Activated CD8-positive, alpha-beta T cell treated with anti-CD3 and anti-CD28 coated beads for 36 hours (primary cell): Measurements from ENCODE around the gene TUBA4A. TPM values are rescaled to one million over a fixed set of nuclear protein-coding genes. Genes with fewer than 3 reads are reported as not detected.

Source experiments
- ATAC-seq: fragments of 200-7000 bp; cut with Tn5 transposase; one replicate; pipeline ENCODE4 v1.10.0; 2021; ENCODE audit warnings: mild to moderate bottlenecking, moderate library complexity
- CTCF ChIA-PET: fragments of 350-600 bp; sonication (Branson Sonifier 250); formaldehyde crosslinking; loops from one replicate; lab custom pipeline; 2021; ENCODE audit warnings: antibody characterized with exemption; lab: Charles Lee
- POLR2A ChIA-PET: fragments of 350-600 bp; sonication (Branson Sonifier 250); formaldehyde crosslinking; loops from one replicate; lab custom pipeline; 2021; ENCODE audit warnings: antibody characterized with exemption; lab: Charles Lee
- DNase-seq: peaks from one replicate; pipeline ENCODE4 v3.0.0-alpha.2; 2020
- H3K27ac Mint-ChIP-seq: one replicate; pipeline ENCODE4 v1.8.0; 2021; ENCODE audit warnings: mild to moderate bottlenecking, mixed read lengths
- H3K27me3 Mint-ChIP-seq: one replicate; pipeline ENCODE4 v1.8.0; 2021; ENCODE audit warnings: mixed read lengths
- H3K36me3 Mint-ChIP-seq: one replicate; pipeline ENCODE4 v1.8.0; 2021; ENCODE audit warnings: low read depth, mixed read lengths
- H3K4me1 Mint-ChIP-seq: one replicate; pipeline ENCODE4 v1.8.0; 2021; ENCODE audit warnings: low read depth, mixed read lengths
- H3K4me3 Mint-ChIP-seq: one replicate; pipeline ENCODE4 v1.8.0; 2021; ENCODE audit warnings: mild to moderate bottlenecking, moderate library complexity, mixed read lengths
- H3K9me3 Mint-ChIP-seq: one replicate; pipeline ENCODE4 v1.8.0; 2021; ENCODE audit warnings: mixed read lengths
- CTCF ChIP-seq: fragments of 200-600 bp; IDR thresholded peaks from one replicate; pipeline ENCODE4 v1.8.0; 2022; ENCODE audit warnings: antibody characterized with exemption, mild to moderate bottlenecking
- intact Hi-C: fragments of 100-400 bp; cut with micrococcal nuclease; formaldehyde crosslinking; loops from one replicate; pipeline ENCODE4 v1.10.0; 2022
- total RNA-seq, 2 experiments: library from RNA; stranded (reverse); gene quantifications; one replicate each; pipeline ENCODE4 v1.2.3, GENCODE V29; 2021

Gene TUBA4A
- total RNA-seq, 2 experiments from 2014 or later: 226 TPM

- TF ChIP-seq CTCF: no peak
- Mint-ChIP-seq H3K9me3 (no peaks in the 10 kb centered on the region), H3K27ac (no peak overlapping the region), H3K4me1 (peaks cover 38% of the 10 kb centered on the region), H3K27me3 (no peaks in the 10 kb centered on the region), H3K36me3 (peaks cover 51% of the 10 kb centered on the region), H3K4me3 (no peak overlapping the region)
- ATAC-seq: no peak
- intact Hi-C loops: loop anchor here (5.0 kb wide), 1 partner anchor 52 kb away; the partner anchor contains the start of gene NHEJ1
- no peak for DNase-seq
- POLR2A ChIA-PET: interaction anchor here (1.0 to 3.8 kb wide), 2 partner anchors 14 to 35 kb away, joined by 3 to 15 read pairs; no protein-coding TSS in a partner anchor
- CTCF ChIA-PET: interaction anchor here (1.1 to 6.7 kb wide), 3 partner anchors 37 to 81 kb away, joined by 3 to 49 read pairs (median 13); partner anchors contain the start of gene SLC23A3
Measured at GRCh38 chr2:219214141-219214540, 39.6 kb downstream of the TUBA4A start.

GRCh38 chr2:219213486-219214071, 40.1 kb downstream of the TUBA4A start:
- Mint-ChIP-seq H3K27me3 (no peaks in the 10 kb centered on the region), H3K27ac (no peak overlapping the region), H3K9me3 (no peaks in the 10 kb centered on the region), H3K36me3 (peaks cover 49% of the 10 kb centered on the region), H3K4me1 (peaks cover 41% of the 10 kb centered on the region), H3K4me3 (no peak overlapping the region)
- no peak for DNase-seq
- intact Hi-C loops: loop anchor here (5.0 kb wide), 1 partner anchor 51 kb away; the partner anchor contains the start of gene NHEJ1
- ChIA-PET CTCF (interaction anchor here (3.4 to 6.7 kb wide), 3 partner anchors 41 to 82 kb away, joined by 13 to 49 read pairs (median 22); partner anchors contain the start of genes NHEJ1 and SLC23A3), POLR2A (interaction anchor here (1.5 kb wide), 1 partner anchor 13 kb away, joined by 4 read pairs; no protein-coding TSS in a partner anchor)
- TF ChIP-seq CTCF: no peak
- no peak for ATAC-seq

- H3K27ac Mint-ChIP-seq: no peak overlapping the region
- H3K36me3 Mint-ChIP-seq: peaks cover 48% of the 10 kb centered on the region
- peaks cover 46% of the 10 kb centered on the region for H3K4me1 Mint-ChIP-seq
- POLR2A ChIA-PET: interaction anchor here (1.3 to 1.5 kb wide), 3 partner anchors 9 to 64 kb away, joined by 3 to 4 read pairs (median 3); no protein-coding TSS in a partner anchor
- CTCF ChIA-PET: interaction anchor here (3.4 to 6.7 kb wide), 3 partner anchors 40 to 82 kb away, joined by 13 to 49 read pairs (median 22); partner anchors contain the start of genes NHEJ1 and SLC23A3
- no peak for TF ChIP-seq CTCF
- ATAC-seq (no peak), DNase-seq (no peak)
- H3K9me3 Mint-ChIP-seq: no peaks in the 10 kb centered on the region
- H3K4me3 Mint-ChIP-seq: no peak overlapping the region
- intact Hi-C loops: loop anchor here (5.0 kb wide), 1 partner anchor 51 kb away; the partner anchor contains the start of gene NHEJ1
- no peaks in the 10 kb centered on the region for H3K27me3 Mint-ChIP-seq
Measured at GRCh38 chr2:219213026-219213415, 40.7 kb downstream of the TUBA4A start.

- Mint-ChIP-seq H3K36me3 (peaks cover 44% of the 10 kb centered on the region), H3K27ac (peak overlapping the region; percentile 64), H3K4me1 (peaks cover 43% of the 10 kb centered on the region), H3K9me3 (no peaks in the 10 kb centered on the region), H3K4me3 (no peak overlapping the region), H3K27me3 (no peaks in the 10 kb centered on the region)
- CTCF ChIA-PET: interaction anchor here (0.6 to 6.7 kb wide), 8 partner anchors 8 to 84 kb away, joined by 3 to 49 read pairs (median 4); partner anchors contain the start of genes NHEJ1 and SLC23A3
- TF ChIP-seq CTCF: no peak
- intact Hi-C loops: loop anchor here (5.0 kb wide), 1 partner anchor 49 kb away; the partner anchor contains the start of gene NHEJ1
- DNase-seq: no peak
- no peak for ATAC-seq
- POLR2A ChIA-PET: interaction anchor here (2.0 kb wide), 1 partner anchor 39 kb away, joined by 7 read pairs; no protein-coding TSS in a partner anchor
Measured at GRCh38 chr2:219210886-219211362, 42.8 kb downstream of the TUBA4A start.
